AG04449 (cell line): Measurements from ENCODE around the gene HLA-F.

Experiments
- CTCF ChIA-PET: fragments of 350-600 bp; formaldehyde crosslinking; extraction: SDS; loops from one replicate; lab custom pipeline; 2021; ENCODE audit warnings: antibody characterized with exemption; lab: Yijun Ruan, JAX
- POLR2A ChIA-PET: fragments of 400-600, 350-600 bp; formaldehyde crosslinking; extraction: SDS; loops from one replicate; lab custom pipeline; 2020; ENCODE audit warnings: antibody characterized with exemption, inconsistent platforms; lab: Yijun Ruan, JAX
- DNase-seq: peaks from one replicate; pipeline ENCODE4 v3.0.0-alpha.2; 2010; ENCODE audit warnings: low read depth, low spot score
- H3K4me3 ChIP-seq: 2 replicates; pipeline ENCODE4 v1.5.1; 2011; ENCODE audit warnings: low read depth, mild to moderate bottlenecking, control low read depth, low read length
- TF ChIP-seq, protein P1 (sequence below): IDR thresholded peaks from one replicate; pipeline ENCODE4 v1.5.1; 2011; ENCODE audit warnings: mild to moderate bottlenecking, moderate library complexity, low read length, control low read depth, inconsistent platforms; ENCODE audit not compliant: insufficient read depth; ENCODE audit errors: missing control alignments

Gene HLA-F

DNA sequence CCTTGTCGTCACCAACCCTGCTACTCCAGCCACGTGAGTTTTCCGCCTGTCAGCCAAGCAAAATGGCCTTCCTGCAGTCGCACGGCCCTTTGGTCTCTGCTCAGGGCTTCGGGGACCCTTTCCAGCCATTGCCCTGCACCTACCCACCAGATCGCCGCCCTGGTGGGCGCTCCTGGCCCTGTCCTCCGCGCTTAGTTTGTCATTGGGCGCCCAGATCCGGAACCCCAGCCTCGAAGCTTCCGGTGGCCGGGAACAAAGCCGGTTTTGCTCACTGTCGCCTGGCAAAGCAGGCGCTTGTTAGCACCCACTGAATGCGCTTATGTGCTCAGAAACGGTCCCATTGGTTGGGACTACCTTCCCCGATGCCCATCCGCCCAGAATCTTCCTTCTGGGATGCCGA lies 42.8 kb upstream of the HLA-F start:
- TF ChIP-seq, protein P1, sequence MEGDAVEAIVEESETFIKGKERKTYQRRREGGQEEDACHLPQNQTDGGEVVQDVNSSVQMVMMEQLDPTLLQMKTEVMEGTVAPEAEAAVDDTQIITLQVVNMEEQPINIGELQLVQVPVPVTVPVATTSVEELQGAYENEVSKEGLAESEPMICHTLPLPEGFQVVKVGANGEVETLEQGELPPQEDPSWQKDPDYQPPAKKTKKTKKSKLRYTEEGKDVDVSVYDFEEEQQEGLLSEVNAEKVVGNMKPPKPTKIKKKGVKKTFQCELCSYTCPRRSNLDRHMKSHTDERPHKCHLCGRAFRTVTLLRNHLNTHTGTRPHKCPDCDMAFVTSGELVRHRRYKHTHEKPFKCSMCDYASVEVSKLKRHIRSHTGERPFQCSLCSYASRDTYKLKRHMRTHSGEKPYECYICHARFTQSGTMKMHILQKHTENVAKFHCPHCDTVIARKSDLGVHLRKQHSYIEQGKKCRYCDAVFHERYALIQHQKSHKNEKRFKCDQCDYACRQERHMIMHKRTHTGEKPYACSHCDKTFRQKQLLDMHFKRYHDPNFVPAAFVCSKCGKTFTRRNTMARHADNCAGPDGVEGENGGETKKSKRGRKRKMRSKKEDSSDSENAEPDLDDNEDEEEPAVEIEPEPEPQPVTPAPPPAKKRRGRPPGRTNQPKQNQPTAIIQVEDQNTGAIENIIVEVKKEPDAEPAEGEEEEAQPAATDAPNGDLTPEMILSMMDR: no peak
- no peak overlapping the region for H3K4me3 ChIP-seq
- DNase-seq: no peak
- ChIA-PET CTCF (no interaction called here), POLR2A (no interaction called here)

DNA sequence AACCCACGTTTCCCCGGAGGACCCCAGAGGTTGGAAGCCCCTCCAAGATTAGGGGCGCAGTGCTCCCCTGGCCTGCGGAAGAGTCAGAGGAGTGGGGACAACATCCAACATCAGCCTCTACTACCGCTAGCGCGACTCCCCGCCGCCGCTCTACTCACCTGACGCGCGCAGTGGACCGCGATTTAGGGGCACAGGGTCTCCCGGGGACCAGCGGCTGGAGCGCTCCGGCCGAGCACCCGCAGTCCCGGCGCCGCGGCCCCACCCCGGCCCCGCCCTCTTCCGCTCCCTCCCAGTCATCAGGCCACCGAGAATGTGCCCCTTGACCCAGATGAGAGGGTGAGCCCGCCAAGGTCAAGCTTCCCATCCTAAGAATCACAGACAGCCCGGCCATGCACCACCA lies 42.3 kb upstream of the HLA-F start, which contains the start of gene ZFP57:
ZFP57 (minus strand) TSS at position 249 of the 400 bp plus-strand sequence. CDS start 4,149 bp downstream, outside the sequence.
- ChIA-PET CTCF (no interaction called here), POLR2A (no interaction called here)
- TF ChIP-seq, protein P1: no peak
- no peak for DNase-seq
- H3K4me3 ChIP-seq: no peak within 1 kb of the TSS

DNA sequence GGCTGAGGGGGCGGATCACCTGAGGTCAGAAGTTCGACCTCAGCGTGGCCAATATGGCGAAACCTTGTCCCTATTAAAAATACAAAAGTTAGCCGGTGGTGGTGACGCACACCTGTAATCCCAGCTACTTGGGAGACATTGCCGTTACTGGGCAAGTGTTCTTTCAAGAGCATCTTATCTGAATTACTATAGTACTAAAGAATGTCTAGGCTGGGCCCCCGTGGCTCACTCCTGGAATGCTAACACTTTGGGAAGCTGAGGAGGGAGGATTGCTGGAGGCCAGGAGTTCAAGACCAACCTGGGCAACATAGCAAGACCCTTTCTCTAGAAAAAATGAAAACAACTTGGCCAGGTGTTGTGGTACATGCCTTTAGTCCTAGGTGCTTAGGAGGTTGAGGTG lies 41.4 kb upstream of the HLA-F start:
- CTCF ChIA-PET: interaction anchor here (0.6 to 1.8 kb wide), 2 partner anchors 29 to 32 kb away, joined by 3 to 6 read pairs; no protein-coding TSS in a partner anchor
- no peak overlapping the region for H3K4me3 ChIP-seq
- POLR2A ChIA-PET: no interaction called here

DNA sequence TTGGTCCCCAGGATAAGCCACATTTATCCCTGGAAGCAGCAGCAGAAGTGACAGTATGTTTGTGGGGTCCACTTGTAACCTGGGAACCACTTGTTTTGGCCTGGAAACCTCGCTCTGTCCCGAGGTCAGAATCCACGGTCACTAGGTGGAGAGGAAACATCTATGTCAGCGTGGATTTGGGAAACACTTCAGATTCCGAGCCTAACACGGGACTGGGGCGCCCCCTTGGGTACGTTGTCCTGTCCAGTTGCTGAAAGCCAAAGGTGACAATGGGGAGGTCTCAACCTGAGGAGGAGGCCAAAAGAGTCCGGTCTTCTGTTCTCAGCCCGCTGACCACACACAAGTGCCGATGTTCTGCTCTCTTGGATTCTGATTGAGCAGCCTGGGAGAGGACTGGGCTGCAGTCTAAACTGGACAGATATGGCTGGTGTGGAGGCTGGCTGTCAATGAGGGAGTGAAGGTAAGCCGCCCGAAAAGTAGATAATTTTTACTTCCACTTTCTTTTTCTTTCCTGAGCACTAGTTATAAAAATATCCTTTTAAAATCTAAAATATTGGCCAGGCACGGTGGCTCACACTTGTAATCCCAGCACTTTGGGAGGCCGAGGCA lies 37.4 kb upstream of the HLA-F start:
- POLR2A ChIA-PET: no interaction called here
- TF ChIP-seq, protein P1: no peak
- CTCF ChIA-PET: interaction anchor here (1.0 kb wide), 1 partner anchor 13 kb away, joined by 3 read pairs; no protein-coding TSS in a partner anchor
- no peak for DNase-seq
- no peak overlapping the region for H3K4me3 ChIP-seq

More for the DNA sequence above, 41.4 kb upstream of the HLA-F start:
- DNase-seq: no peak
- TF ChIP-seq, protein P1: no peak

DNA sequence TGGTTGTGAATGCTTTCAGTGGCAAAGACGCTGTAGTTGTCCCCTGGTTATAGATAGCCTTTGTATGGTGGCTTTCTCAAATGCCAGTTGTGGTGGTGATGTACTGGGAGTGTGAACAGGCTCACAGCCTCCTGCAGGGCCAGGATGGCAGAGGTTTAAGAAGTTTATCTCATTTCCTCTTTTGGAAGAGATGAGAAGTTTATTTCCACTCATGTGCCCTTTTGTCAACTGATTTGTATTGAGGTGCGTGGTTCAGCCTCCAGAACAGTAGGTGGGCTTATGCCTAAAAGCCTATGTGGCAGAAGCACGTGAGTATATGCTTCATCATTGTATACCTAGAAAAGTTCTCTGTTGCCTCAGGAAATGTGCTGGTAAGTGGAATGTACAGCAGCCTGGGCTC lies 28.6 kb upstream of the HLA-F start:
- TF ChIP-seq, protein P1: no peak
- CTCF ChIA-PET: interaction anchor here (1.3 to 5.3 kb wide), 2 partner anchors 14 to 44 kb away, joined by 3 to 93 read pairs; no protein-coding TSS in a partner anchor
- H3K4me3 ChIP-seq: no peak overlapping the region
- DNase-seq: no peak
- POLR2A ChIA-PET: no interaction called here
